HCT116 (cell line): ENCODE data around the gene BCO2. TPM values are rescaled to one million over a fixed set of nuclear protein-coding genes. Genes with fewer than 3 reads are reported as not detected.

ENCODE experiments used
- ATAC-seq: fragments of 200-7000 bp; cut with Tn5 transposase; 2 replicates; pipeline ENCODE4 v1.9.1; 2020; ENCODE audit warnings: mild to moderate bottlenecking, moderate library complexity
- BruUV-seq: library from RNA; stranded (reverse); fragments of 400-500 nt; replicated peaks from 2 replicates; lab custom pipeline; 2021; lab: Mats Ljungman, UMichigan
- CTCF ChIA-PET: fragments of 300-600 bp; sonication (Branson Sonifier 250); formaldehyde crosslinking; loops from one replicate; lab custom pipeline; 2021; ENCODE audit warnings: antibody characterized with exemption; lab: Charles Lee
- POLR2A ChIA-PET: fragments of 300-600, 350-600 bp; sonication (Branson Sonifier 250); formaldehyde crosslinking; loops from one replicate; lab custom pipeline; 2021; ENCODE audit warnings: antibody characterized with exemption; lab: Charles Lee
- RAD21 ChIA-PET, 2 experiments: fragments of 300-600 bp; sonication (Branson Sonifier 250); formaldehyde crosslinking; loops; one replicate each; lab custom pipeline; 2023; ENCODE audit warnings: low total read pairs in 2 of 2; ENCODE audit not compliant: uncharacterized antibody in 2 of 2, unreplicated experiment in 2 of 2, low non-redundant PET in 1 of 2; lab: Charles Lee
- DNase-seq: peaks from one replicate; pipeline ENCODE4 v3.0.0-alpha.2; 2010; ENCODE audit warnings: low read depth, low spot score
- H2AFZ ChIP-seq: fragments of 200-600 bp; shearing (Covaris generic), sonication (generic); 2 replicates; pipeline ENCODE4 v1.6.1; 2017; ENCODE audit warnings: low read depth, mixed run types, mixed read lengths, antibody characterized with exemption, low read length; ENCODE audit not compliant: poor library complexity, severe bottlenecking
- H3K27ac ChIP-seq: 2 replicates; pipeline ENCODE4 v1.5.1; 2012; ENCODE audit warnings: low read depth, low read length
- H3K27me3 ChIP-seq: fragments of 200-600 bp; sonication (generic); 2 replicates; pipeline ENCODE4 v1.6.1; 2016; ENCODE audit warnings: mixed run types, low read length, mixed read lengths; ENCODE audit not compliant: insufficient read depth
- H3K36me3 ChIP-seq, 2 experiments: fragments of 200-500 bp in 1 of 2; fragments of 200-600 bp in 1 of 2; sonication (Bioruptor generic) in 1 of 2; sonication (generic) in 1 of 2; 2 replicates each; pipeline versions ENCODE4 v1.5.1 to v1.6.1; 2014 to 2016; ENCODE audit warnings: low read length in 2 of 2, inconsistent platforms in 1 of 2, mixed read lengths in 1 of 2, mixed run types in 1 of 2; ENCODE audit not compliant: insufficient read depth in 2 of 2, control insufficient read depth in 1 of 2
- H3K4me1 ChIP-seq, 2 experiments: fragments of 200-600 bp in 1 of 2; sonication (generic) in 1 of 2; 2 replicates each; pipeline versions ENCODE4 v1.5.1 to v1.6.1; 2012 to 2017; ENCODE audit warnings: low read length in 2 of 2, inconsistent platforms in 1 of 2, mild to moderate bottlenecking in 1 of 2, mixed read lengths in 1 of 2, mixed run types in 1 of 2, moderate library complexity in 1 of 2; ENCODE audit not compliant: insufficient read depth in 2 of 2, control insufficient read depth in 1 of 2
- H3K4me2 ChIP-seq: fragments of 200-600 bp; sonication (generic); 2 replicates; pipeline ENCODE4 v1.6.1; 2017; ENCODE audit warnings: mixed run types, low read length, mixed read lengths
- H3K4me3 ChIP-seq, 2 experiments: fragments of 200-600 bp in 1 of 2; sonication (generic) in 1 of 2; replicated peaks in 1 of 2; 2 replicates each; pipeline ENCODE4 v1.5.1; 2011 to 2016; ENCODE audit warnings: low read length in 2 of 2, control low read depth in 1 of 2, low read depth in 1 of 2, mild to moderate bottlenecking in 1 of 2, mixed read lengths in 1 of 2, mixed run types in 1 of 2
- H3K79me2 ChIP-seq: fragments of 200-600 bp; sonication (generic); 2 replicates; pipeline ENCODE4 v1.6.1; 2017; ENCODE audit warnings: mild to moderate bottlenecking, mixed run types, low read length, moderate library complexity, mixed read lengths; ENCODE audit not compliant: insufficient read depth
- H3K9ac ChIP-seq: fragments of 200-600 bp; sonication (generic); 2 replicates; pipeline ENCODE4 v1.6.1; 2016; ENCODE audit warnings: low read length, mixed read lengths
- H3K9me2 ChIP-seq: fragments of 200-600 bp; sonication (generic), shearing (Covaris generic); 2 replicates; pipeline ENCODE4 v1.6.1; 2017; ENCODE audit warnings: mixed run types, mild to moderate bottlenecking, moderate library complexity; ENCODE audit not compliant: insufficient read depth
- H3K9me3 ChIP-seq, 2 experiments: fragments of 200-500 bp in 1 of 2; fragments of 200-600 bp in 1 of 2; sonication (Bioruptor generic) in 1 of 2; sonication (generic) in 1 of 2; 2 replicates each; pipeline ENCODE4 v1.6.1; 2014 to 2017; ENCODE audit warnings: low read length in 2 of 2, mixed read lengths in 2 of 2, inconsistent platforms in 1 of 2, low read depth in 1 of 2, mild to moderate bottlenecking in 1 of 2, mixed run types in 1 of 2, moderate library complexity in 1 of 2; ENCODE audit not compliant: control insufficient read depth in 1 of 2, insufficient read depth in 1 of 2
- H4K20me1 ChIP-seq: fragments of 200-600 bp; sonication (generic), shearing (Covaris generic); 2 replicates; pipeline ENCODE4 v1.6.1; 2017; ENCODE audit warnings: mixed run types, mild to moderate bottlenecking, moderate library complexity; ENCODE audit not compliant: insufficient read depth
- CBX3 ChIP-seq: IDR thresholded peaks from 2 replicates; pipeline ENCODE4 v1.6.1; 2012; ENCODE audit warnings: low read depth
- EGR1 ChIP-seq: IDR thresholded peaks from 2 replicates; pipeline ENCODE4 v1.6.1; 2012; ENCODE audit warnings: low read depth
- EZH2 ChIP-seq: fragments of 200-600 bp; sonication (generic); IDR thresholded peaks from 2 replicates; pipeline ENCODE4 v1.6.1; 2017; ENCODE audit warnings: antibody characterized with exemption, mixed run types
- EZH2phosphoT487 ChIP-seq: fragments of 200-600 bp; IDR thresholded peaks from 2 replicates; pipeline ENCODE4 v1.6.1; 2018; ENCODE audit warnings: antibody characterized with exemption, borderline replicate concordance
- FOSL1 ChIP-seq: IDR thresholded peaks from 2 replicates; pipeline ENCODE4 v1.6.1; 2012; ENCODE audit warnings: low read depth
- JUND ChIP-seq: IDR thresholded peaks from 2 replicates; pipeline ENCODE4 v1.6.1; 2012
- MAX ChIP-seq: IDR thresholded peaks from 2 replicates; pipeline ENCODE4 v1.6.1; 2012
- POLR2A ChIP-seq: IDR thresholded peaks from 2 replicates; pipeline ENCODE4 v1.7.0; 2011; ENCODE audit warnings: borderline replicate concordance; ENCODE audit not compliant: insufficient read depth, insufficient read length; ENCODE audit errors: extremely low read depth
- RAD21 ChIP-seq: IDR thresholded peaks from 2 replicates; pipeline ENCODE4 v1.6.1; 2012; ENCODE audit warnings: low read depth, mild to moderate bottlenecking
- SP1 ChIP-seq: IDR thresholded peaks from 2 replicates; pipeline ENCODE4 v1.6.1; 2012; ENCODE audit warnings: low read depth
- YY1 ChIP-seq: IDR thresholded peaks from 2 replicates; pipeline ENCODE4 v1.6.1; 2011; ENCODE audit warnings: low read length, low read depth, moderate library complexity, mild to moderate bottlenecking; ENCODE audit not compliant: insufficient replicate concordance; ENCODE audit errors: extremely low read depth
- ZFX ChIP-seq: fragments of 450-650 bp; IDR thresholded peaks from 2 replicates; pipeline ENCODE4 v1.6.1; 2017
- ZNF274 ChIP-seq: fragments of 200-500 bp; sonication (Bioruptor generic); IDR thresholded peaks from 2 replicates; pipeline ENCODE4 v1.6.1; 2014; ENCODE audit warnings: mild to moderate bottlenecking, low read depth, low read length, inconsistent platforms
- intact Hi-C: fragments of 100-400 bp; cut with micrococcal nuclease; formaldehyde crosslinking; loops from 2 replicates; pipeline ENCODE4 v1.10.0; 2022
- total RNA-seq: library from RNA; stranded (reverse); gene quantifications from one replicate; pipeline ENCODE4 v1.2.1, GENCODE V29; 2021; ENCODE audit not compliant: unreplicated experiment
- TF ChIP-seq, protein P1 (sequence below): IDR thresholded peaks from 2 replicates; pipeline ENCODE4 v1.6.1; 2011; ENCODE audit warnings: mild to moderate bottlenecking, low read length, moderate library complexity; ENCODE audit not compliant: insufficient replicate concordance; ENCODE audit errors: extremely low read depth
- TF ChIP-seq, protein P2 (sequence below): IDR thresholded peaks from 2 replicates; pipeline ENCODE4 v1.6.1; 2012

BCO2 gene
- total RNA-seq, 1 experiment from 2014 or later: 4.0 TPM

DNA sequence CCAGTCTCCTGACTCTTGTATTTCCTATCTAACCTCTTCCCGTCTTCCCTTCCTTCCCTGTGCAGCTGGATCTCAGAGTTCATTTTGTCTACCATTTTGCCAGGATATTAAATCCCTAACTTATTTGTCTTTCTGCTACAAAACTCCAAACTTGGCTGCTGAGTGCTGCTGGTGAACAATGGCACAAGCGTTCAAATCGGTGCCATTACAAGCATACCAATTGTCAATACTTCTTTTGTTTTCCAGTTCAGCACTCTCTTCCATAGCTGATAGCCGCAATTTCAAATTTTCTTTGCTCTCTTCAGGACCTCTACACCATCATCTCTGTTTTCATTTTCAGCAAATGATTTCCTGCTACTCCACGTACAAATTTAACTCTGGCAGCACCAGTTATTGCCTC lies 24.8 kb upstream of the BCO2 start:
- H3K9ac ChIP-seq: no peak overlapping the region

GRCh38 chr11:112156153-112156955 lies 19.0 kb upstream of the BCO2 start:
- DNase-seq: no peak
- H3K9me3 ChIP-seq: no peaks in the 10 kb centered on the region
- TF ChIP-seq POLR2A (no peak), ZNF274 (no peak), MAX (no peak), SP1 (no peak), FOSL1 (no peak), EZH2phosphoT487 (no peak), YY1 (no peak), JUND (no peak), RAD21 (no peak), CBX3 (no peak), EGR1 (no peak)
- TF ChIP-seq, protein P1, sequence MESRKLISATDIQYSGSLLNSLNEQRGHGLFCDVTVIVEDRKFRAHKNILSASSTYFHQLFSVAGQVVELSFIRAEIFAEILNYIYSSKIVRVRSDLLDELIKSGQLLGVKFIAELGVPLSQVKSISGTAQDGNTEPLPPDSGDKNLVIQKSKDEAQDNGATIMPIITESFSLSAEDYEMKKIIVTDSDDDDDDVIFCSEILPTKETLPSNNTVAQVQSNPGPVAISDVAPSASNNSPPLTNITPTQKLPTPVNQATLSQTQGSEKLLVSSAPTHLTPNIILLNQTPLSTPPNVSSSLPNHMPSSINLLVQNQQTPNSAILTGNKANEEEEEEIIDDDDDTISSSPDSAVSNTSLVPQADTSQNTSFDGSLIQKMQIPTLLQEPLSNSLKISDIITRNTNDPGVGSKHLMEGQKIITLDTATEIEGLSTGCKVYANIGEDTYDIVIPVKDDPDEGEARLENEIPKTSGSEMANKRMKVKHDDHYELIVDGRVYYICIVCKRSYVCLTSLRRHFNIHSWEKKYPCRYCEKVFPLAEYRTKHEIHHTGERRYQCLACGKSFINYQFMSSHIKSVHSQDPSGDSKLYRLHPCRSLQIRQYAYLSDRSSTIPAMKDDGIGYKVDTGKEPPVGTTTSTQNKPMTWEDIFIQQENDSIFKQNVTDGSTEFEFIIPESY: no peak
- peak overlapping the region; percentile 86; the same call in 1 of the 2 replicates for H3K27ac ChIP-seq
- H3K4me3 ChIP-seq: peak overlapping the region in 1 of 2 experiments; percentile 24; a peak in 1 of 4 replicates
- H3K9ac ChIP-seq: peak overlapping the region; percentile 61
- no peak overlapping the region for H2AFZ ChIP-seq
- ATAC-seq: no peak
- intact Hi-C loops: loop anchor here (5.0 kb wide), 1 partner anchor 34 kb away; no protein-coding TSS in a partner anchor
- H3K27me3 ChIP-seq: no peaks in the 10 kb centered on the region
- H3K4me2 ChIP-seq: peak overlapping the region; percentile 76
- POLR2A ChIA-PET: interaction anchor here (1.1 to 2.3 kb wide), 4 partner anchors 9 to 36 kb away, joined by 3 to 10 read pairs (median 4); no protein-coding TSS in a partner anchor
- H3K36me3 ChIP-seq: peaks cover 5 to 31% of the 10 kb centered on the region in 2 experiments; a peak in 3 of 4 replicates
- H4K20me1 ChIP-seq: no peaks in the 10 kb centered on the region
- CTCF ChIA-PET: interaction anchor here (1.3 to 1.4 kb wide), 2 partner anchors 19 to 34 kb away, joined by 3 to 4 read pairs; partner anchors contain the start of gene BCO2
- no TSS peak for BruUV-seq
- H3K79me2 ChIP-seq: peaks cover 61% of the 10 kb centered on the region
- RAD21 ChIA-PET: no interaction called here
- no peaks in the 10 kb centered on the region for H3K9me2 ChIP-seq
- H3K4me1 ChIP-seq: peaks cover 39 to 61% of the 10 kb centered on the region in 2 experiments

More for the DNA sequence above, 24.8 kb upstream of the BCO2 start:
- BruUV-seq: no TSS peak
- no peak overlapping the region for H3K27ac ChIP-seq
- POLR2A ChIA-PET: interaction anchor here (1.8 kb wide), 1 partner anchor 13 kb away, joined by 6 read pairs; no protein-coding TSS in a partner anchor
- peaks cover 12% of the 10 kb centered on the region for H3K79me2 ChIP-seq
- ATAC-seq: no peak
- H3K27me3 ChIP-seq: no peaks in the 10 kb centered on the region
- CTCF ChIA-PET: no interaction called here
- H3K9me3 ChIP-seq: no peaks in the 10 kb centered on the region
- H3K4me1 ChIP-seq: peaks cover 0 to 3% of the 10 kb centered on the region in 2 experiments; a peak in 2 of 4 replicates
- H3K4me3 ChIP-seq: no peak overlapping the region
- no peak for DNase-seq
- TF ChIP-seq JUND: no peak
- no peak for TF ChIP-seq ZFX
- TF ChIP-seq CBX3: no peak
- TF ChIP-seq RAD21: no peak
- TF ChIP-seq POLR2A: no peak
- TF ChIP-seq YY1: no peak
- no peak for TF ChIP-seq EZH2
- no peak for TF ChIP-seq ZNF274
- TF ChIP-seq, protein P2, sequence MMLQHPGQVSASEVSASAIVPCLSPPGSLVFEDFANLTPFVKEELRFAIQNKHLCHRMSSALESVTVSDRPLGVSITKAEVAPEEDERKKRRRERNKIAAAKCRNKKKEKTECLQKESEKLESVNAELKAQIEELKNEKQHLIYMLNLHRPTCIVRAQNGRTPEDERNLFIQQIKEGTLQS: no peak
- TF ChIP-seq EZH2phosphoT487: no peak
- no peak overlapping the region for H3K4me2 ChIP-seq
- RAD21 ChIA-PET: interaction anchor here in 1 of 2 experiments (0.7 kb wide), 1 partner anchor 25 kb away, joined by 3 read pairs; no protein-coding TSS in a partner anchor
- no peaks in the 10 kb centered on the region for H4K20me1 ChIP-seq
- H2AFZ ChIP-seq: no peak overlapping the region
- intact Hi-C loops: no loop called here
- H3K36me3 ChIP-seq: peaks cover 12 to 47% of the 10 kb centered on the region in 2 experiments
- H3K9me2 ChIP-seq: no peaks in the 10 kb centered on the region
